ENCODE measurements around the gene S100A7A. TPM values are rescaled to one million over a fixed set of nuclear protein-coding genes. Genes with fewer than 3 reads are reported as not detected.

The S100A7A gene
- total and polyA plus RNA-seq, 2 of the 8 experiments (the other 6 are each of a cell fraction or from before 2014, with no cell fraction given) = not detected

GRCh38 chr1:153429266-153430165, 13.2 kb downstream of the S100A7A start:
- H4K5ac ChIP-seq (ENCODE audit: insufficient read length, low read depth, low read length) = no peak overlapping the region
- ChIA-PET CTCF (ENCODE audit: partially characterized antibody) (interaction anchor here (0.9 to 3.0 kb wide), 18 partner anchors 9 to 139 kb away, joined by 3 to 19 read pairs (median 4); no protein-coding TSS in a partner anchor), POLR2A (ENCODE audit: partially characterized antibody) (interaction anchor here (0.9 kb wide), 1 partner anchor 27 kb away, joined by 3 read pairs; no protein-coding TSS in a partner anchor)
- no peak overlapping the region for H3K4me3 ChIP-seq (ENCODE audit: extremely low read depth in 1 of 4, insufficient read depth in 2 of 4, low read depth in 3 of 4, low read length in 4 of 4)
- no peak overlapping the region for H3K4ac ChIP-seq (replicated peaks; ENCODE audit: insufficient read length, low read depth, low read length)
- no peak overlapping the region for H3K56ac ChIP-seq (replicated peaks; ENCODE audit: insufficient read length, low read depth, low read length)
- no peak for FAIRE-seq
- no peak overlapping the region for H3K4me2 ChIP-seq (ENCODE audit: insufficient read depth in 1 of 2, low read depth in 2 of 2, low read length in 2 of 2)
- H3K14ac ChIP-seq (ENCODE audit: insufficient read length) = no peak overlapping the region
- H4K20me1 ChIP-seq (replicated peaks in 1 of 2; ENCODE audit: control insufficient read depth in 1 of 2, insufficient read depth in 2 of 2, low read length in 2 of 2) = peaks cover 0 to 7% of the 10 kb centered on the region in 2 experiments
- H3K18ac ChIP-seq (ENCODE audit: extremely low read depth, low read length) = 0 out of 2 replicates have a peak overlapping the region, but pooled peaks have one; percentile 71
- 85% methylated on average over 7 of the region's 7 CpGs; no CpG with 5 or more reads in 1 of the 2 experiments for WGBS, 2 experiments (ENCODE audit: extremely low coverage in 1 of 2, insufficient coverage in 1 of 2, insufficient read length in 1 of 2, insufficient replicate concordance in 2 of 2, low coverage in 1 of 2, low lambda C conversion rate in 2 of 2, missing lambda C conversion rate in 1 of 2)
- no peaks in the 10 kb centered on the region for H3K79me2 ChIP-seq (ENCODE audit: control insufficient read depth in 1 of 2, insufficient read depth in 2 of 2, low read length in 2 of 2)
- no peak overlapping the region for H2AFZ ChIP-seq (ENCODE audit: low read length)
- TF ChIP-seq SAP30 (IDR thresholded peaks at IDR 0.05; ENCODE audit: insufficient read depth, insufficient replicate concordance, low read length) = no peak
- TF ChIP-seq JUND (IDR thresholded peaks at IDR 0.05; ENCODE audit: low read length) = no peak
- TF ChIP-seq SIRT6 (IDR thresholded peaks at IDR 0.05; ENCODE audit: low read length) = no peak
- TF ChIP-seq, protein P1, sequence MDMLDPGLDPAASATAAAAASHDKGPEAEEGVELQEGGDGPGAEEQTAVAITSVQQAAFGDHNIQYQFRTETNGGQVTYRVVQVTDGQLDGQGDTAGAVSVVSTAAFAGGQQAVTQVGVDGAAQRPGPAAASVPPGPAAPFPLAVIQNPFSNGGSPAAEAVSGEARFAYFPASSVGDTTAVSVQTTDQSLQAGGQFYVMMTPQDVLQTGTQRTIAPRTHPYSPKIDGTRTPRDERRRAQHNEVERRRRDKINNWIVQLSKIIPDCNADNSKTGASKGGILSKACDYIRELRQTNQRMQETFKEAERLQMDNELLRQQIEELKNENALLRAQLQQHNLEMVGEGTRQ (IDR thresholded peaks at IDR 0.05; ENCODE audit: low read length) = no peak
- no peak for TF ChIP-seq GABPA (IDR thresholded peaks at IDR 0.05; ENCODE audit: borderline replicate concordance, insufficient read depth, low read length)
- no peak overlapping the region for H3K27ac ChIP-seq (ENCODE audit: low read depth, low read length)
- no peak overlapping the region for H4K8ac ChIP-seq (ENCODE audit: extremely low read depth, insufficient read depth, low read length)
- no peak overlapping the region for H2AK5ac ChIP-seq (ENCODE audit: low read depth, low read length)
- no peak overlapping the region for H2BK5ac ChIP-seq (ENCODE audit: low read depth, low read length)
- H3K79me1 ChIP-seq (ENCODE audit: low read depth, low read length) = no peaks in the 10 kb centered on the region
- H3K9me3 ChIP-seq (ENCODE audit: insufficient read depth in 2 of 2, low read depth in 1 of 2, low read length in 1 of 2) = no peaks in the 10 kb centered on the region
- H3K23ac ChIP-seq (ENCODE audit: insufficient read length) = no peak overlapping the region
- H2BK120ac ChIP-seq (replicated peaks; ENCODE audit: low read depth, low read length) = no peak overlapping the region
- H3K23me2 ChIP-seq (ENCODE audit: low read depth, low read length) = no peaks in the 10 kb centered on the region; the same call in 1 of the 2 replicates
- no peak overlapping the region for H2BK12ac ChIP-seq (ENCODE audit: low read depth, low read length)
- no peak overlapping the region for H3K9ac ChIP-seq (replicated peaks in 1 of 4; ENCODE audit: extremely low read depth in 1 of 4, low read depth in 3 of 4, low read length in 3 of 4)
- H2BK15ac ChIP-seq (ENCODE audit: low read length) = no peak overlapping the region
- no peaks in the 10 kb centered on the region; a peak in 2 of 7 replicates for H3K4me1 ChIP-seq (replicated peaks in 1 of 4; ENCODE audit: control insufficient read depth in 3 of 4, insufficient read depth in 4 of 4, low read length in 3 of 4)
- DNase-seq (ENCODE audit: low read depth in 1 of 2, low spot score in 2 of 2) = peak in 1 of 2 experiments; percentile 26
- no peaks in the 10 kb centered on the region for H3K36me3 ChIP-seq (ENCODE audit: control insufficient read depth in 2 of 4, insufficient read depth in 4 of 4, low read length in 3 of 4)
- H4K91ac ChIP-seq (replicated peaks; ENCODE audit: insufficient read length, low read length) = no peak overlapping the region
- H3K27me3 ChIP-seq (replicated peaks in 1 of 4; ENCODE audit: control insufficient read depth in 3 of 4, extremely low read depth in 1 of 4, insufficient read depth in 3 of 4, low read length in 3 of 4) = no peaks in the 10 kb centered on the region
- no peak overlapping the region for H2BK20ac ChIP-seq (ENCODE audit: low read length)
